Endothelial cell of umbilical vein (primary cell): Measurements from ENCODE around the gene OR8B12. TPM values are rescaled to one million over a fixed set of nuclear protein-coding genes. Genes with fewer than 3 reads are reported as not detected.

Experiments used
- BruUV-seq: library from RNA; stranded (reverse); fragments of 400-500 nt; replicated peaks from 2 replicates; lab custom pipeline; 2021; lab: Mats Ljungman, UMichigan
- CTCF ChIA-PET: fragments of 300-600, 350-600 bp; sonication (Branson Sonifier 250); formaldehyde crosslinking; loops from one replicate; lab custom pipeline; 2021; ENCODE audit warnings: antibody characterized with exemption, inconsistent platforms; lab: Charles Lee
- POLR2A ChIA-PET: fragments of 300-600, 350-600 bp; sonication (Branson Sonifier 250); formaldehyde crosslinking; loops from one replicate; lab custom pipeline; 2021; ENCODE audit warnings: antibody characterized with exemption, inconsistent platforms; lab: Charles Lee
- DNase-seq: peaks from one replicate; pipeline ENCODE4 v3.0.0-alpha.2; 2011; ENCODE audit warnings: low read depth, low spot score
- FAIRE-seq: peaks from 2 replicates; lab custom pipeline; 2011; peaks lifted over from hg19 to GRCh38; lab: Jason Lieb, UNC
- H2AFZ ChIP-seq: 2 replicates; pipeline ENCODE4 v1.6.0; 2012; ENCODE audit warnings: low read depth, low read length, control low read depth, inconsistent platforms
- H3K27ac ChIP-seq: 2 replicates; pipeline ENCODE4 v1.5.1; 2011; ENCODE audit warnings: low read depth, mild to moderate bottlenecking, control low read depth, low read length, moderate library complexity; ENCODE audit not compliant: insufficient read depth
- H3K27me3 ChIP-seq, 2 experiments: 2 replicates each; pipeline versions ENCODE4 v1.6.0 to v1.6.1; 2011; ENCODE audit warnings: low read length in 2 of 2, mixed read lengths in 1 of 2; ENCODE audit not compliant: control insufficient read depth in 2 of 2, insufficient read depth in 2 of 2
- H3K36me3 ChIP-seq, 2 experiments: 2 replicates in 1 of 2; 3 replicates in 1 of 2; pipeline ENCODE4 v1.5.1; 2011; ENCODE audit warnings: low read length in 2 of 2, mild to moderate bottlenecking in 1 of 2, moderate library complexity in 1 of 2; ENCODE audit not compliant: control insufficient read depth in 2 of 2, insufficient read depth in 2 of 2; ENCODE audit errors: extremely low read depth in 1 of 2
- H3K4me1 ChIP-seq: 3 replicates; pipeline ENCODE4 v1.5.1; 2011; ENCODE audit warnings: mild to moderate bottlenecking, low read length; ENCODE audit not compliant: control insufficient read depth, insufficient read depth; ENCODE audit errors: extremely low read depth
- H3K4me2 ChIP-seq: 2 replicates; pipeline ENCODE4 v1.6.1; 2011; ENCODE audit warnings: low read length, control low read depth, mixed read lengths; ENCODE audit not compliant: insufficient read depth
- H3K4me3 ChIP-seq, 3 experiments: fragments of 200-600 bp in 1 of 3; sonication (generic), shearing (Covaris generic) in 1 of 3; replicated peaks in 1 of 3; 2 replicates each; pipeline ENCODE4 v1.5.1; 2011 to 2016; ENCODE audit warnings: control low read depth in 3 of 3, low read length in 3 of 3, mild to moderate bottlenecking in 2 of 3, inconsistent platforms in 1 of 3, low read depth in 1 of 3, moderate library complexity in 1 of 3; ENCODE audit not compliant: insufficient read depth in 1 of 3
- H3K79me2 ChIP-seq: 2 replicates; pipeline ENCODE4 v1.6.0; 2012; ENCODE audit warnings: low read length, inconsistent platforms; ENCODE audit not compliant: control insufficient read depth, insufficient read depth
- H3K9ac ChIP-seq: replicated peaks from 2 replicates; pipeline ENCODE3; 2011; ENCODE audit warnings: low read length, control low read depth; ENCODE audit not compliant: insufficient read depth; ENCODE audit errors: extremely low read depth
- H3K9me1 ChIP-seq: replicated peaks from 3 replicates; pipeline ENCODE4 v1.6.0; 2011; ENCODE audit warnings: mild to moderate bottlenecking, low read length; ENCODE audit not compliant: control insufficient read depth, insufficient read depth; ENCODE audit errors: extremely low read depth
- H3K9me3 ChIP-seq: replicated peaks from 2 replicates; pipeline ENCODE4 v1.5.1; 2012; ENCODE audit warnings: low read length, inconsistent platforms; ENCODE audit not compliant: control insufficient read depth, insufficient read depth
- H4K20me1 ChIP-seq: replicated peaks from 2 replicates; pipeline ENCODE3; 2011; ENCODE audit warnings: mild to moderate bottlenecking, low read length; ENCODE audit not compliant: control insufficient read depth, insufficient read depth; ENCODE audit errors: extremely low read depth
- CTCF ChIP-seq, 2 donors: IDR thresholded peaks; 1 replicate in 1 of 2; 2 replicates in 1 of 2; pipeline ENCODE4 v1.5.1; 2011; ENCODE audit warnings: low read length in 2 of 2, mild to moderate bottlenecking in 2 of 2, moderate library complexity in 2 of 2, control low read depth in 1 of 2, inconsistent platforms in 1 of 2, low read depth in 1 of 2; ENCODE audit not compliant: insufficient read depth in 1 of 2; ENCODE audit errors: extremely low read depth in 1 of 2
- EZH2 ChIP-seq: IDR thresholded peaks from 2 replicates; pipeline ENCODE4 v1.6.1; 2012; ENCODE audit warnings: borderline replicate concordance, low read depth, mild to moderate bottlenecking, moderate library complexity, low read length, inconsistent platforms; ENCODE audit not compliant: severe bottlenecking
- FOS ChIP-seq: IDR thresholded peaks from 2 replicates; pipeline ENCODE4 v1.6.1; 2011; ENCODE audit warnings: mild to moderate bottlenecking, low read length, moderate library complexity, borderline replicate concordance; ENCODE audit not compliant: insufficient read depth
- GATA2 ChIP-seq: IDR thresholded peaks from 2 replicates; pipeline ENCODE4 v1.7.0; 2011; ENCODE audit warnings: low read depth, mild to moderate bottlenecking, moderate library complexity, mixed read lengths, low read length; ENCODE audit not compliant: insufficient read length, insufficient read depth
- JUN ChIP-seq: IDR thresholded peaks from 2 replicates; pipeline ENCODE4 v1.6.1; 2011; ENCODE audit warnings: borderline replicate concordance, low read depth; ENCODE audit not compliant: insufficient read length, insufficient read depth
- POLR2A ChIP-seq: IDR thresholded peaks from 2 replicates; pipeline ENCODE4 v1.6.1; 2012; ENCODE audit warnings: low read depth, mild to moderate bottlenecking, control low read depth, low read length
- POLR2AphosphoS5 ChIP-seq: IDR thresholded peaks from 2 replicates; pipeline ENCODE4 v1.6.1; 2012; ENCODE audit warnings: low read depth, mild to moderate bottlenecking, control low read depth, low read length, moderate library complexity; ENCODE audit not compliant: insufficient read depth
- dilution Hi-C: fragments of 300-500 bp; cut with MboI; formaldehyde crosslinking; loops from one replicate; pipeline ENCODE4 v1.15.0; 2019; ENCODE audit warnings: low sequenced_read_pairs; ENCODE audit not compliant: extremely low pct_ligation_motif_present
- intact Hi-C: fragments of 100-400 bp; cut with micrococcal nuclease; formaldehyde crosslinking; loops from one replicate; pipeline ENCODE4 v1.10.0; 2022
- polyA plus RNA-seq, 4 experiments: library from polyadenylated mRNA; depleted of rRNA in 3 of 4; stranded (reverse) in 3 of 4; unstranded in 1 of 4; fragments of >200 nt; gene quantifications; 2 replicates each; pipeline versions ENCODE4 v1.2.1 to v1.2.3, GENCODE V29; 2011 to 2012; ENCODE audit warnings: missing spikeins in 1 of 4
- total RNA-seq: library from RNA; stranded (reverse); gene quantifications from 2 replicates; pipeline ENCODE4 v1.2.3, GENCODE V29; 2021

The OR8B12 gene
- total and polyA plus RNA-seq, 2 donors (not counting 3 experiments of a cell fraction or from before 2014, with no cell fraction given): not detected

DNA sequence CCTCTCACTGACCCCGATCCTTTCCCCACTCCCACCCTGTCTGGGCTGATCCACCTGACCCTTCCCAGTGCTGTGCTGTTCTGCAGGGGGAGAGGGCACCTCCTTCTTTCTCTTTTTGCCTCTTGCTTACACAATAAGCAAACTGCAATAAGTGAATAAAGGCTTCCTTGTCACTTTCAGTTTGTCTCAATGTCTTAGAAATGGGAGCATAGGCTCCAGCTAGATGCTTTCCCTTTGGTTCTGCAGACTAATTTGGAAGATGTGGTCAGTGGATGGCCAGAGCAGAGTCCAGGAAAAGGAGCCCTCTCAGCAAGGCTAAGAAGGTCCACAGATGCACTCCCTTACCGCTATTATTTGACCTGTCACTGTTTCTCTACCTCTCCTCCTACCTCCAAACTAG is 9.4 kb downstream of the OR8B12 start:
- FAIRE-seq: no peak
- H4K20me1 ChIP-seq: no peaks in the 10 kb centered on the region
- POLR2A ChIA-PET: no interaction called here
- CTCF ChIA-PET: no interaction called here
- H2AFZ ChIP-seq: no peak overlapping the region
- DNase-seq: no peak
- no peak overlapping the region for H3K9ac ChIP-seq
- no peaks in the 10 kb centered on the region for H3K36me3 ChIP-seq
- no peaks in the 10 kb centered on the region for H3K4me1 ChIP-seq
- no peak overlapping the region for H3K4me3 ChIP-seq
- intact Hi-C loops (no loop called here), dilution Hi-C loops (no loop called here)
- no peak overlapping the region for H3K27ac ChIP-seq
- no peaks in the 10 kb centered on the region for H3K79me2 ChIP-seq
- TF ChIP-seq JUN: no peak
- no peak for TF ChIP-seq EZH2
- no peak for TF ChIP-seq FOS
- no peak for TF ChIP-seq POLR2A
- TF ChIP-seq GATA2: no peak
- no peak for TF ChIP-seq POLR2AphosphoS5
- TF ChIP-seq CTCF (IDR thresholded peaks at IDR 0.05; ENCODE audit: extremely low read depth in 1 of 2, insufficient read depth in 1 of 2, low read depth in 1 of 2, low read length in 2 of 2): no peak
- H3K9me3 ChIP-seq: no peaks in the 10 kb centered on the region
- H3K27me3 ChIP-seq: peaks cover 0 to 3% of the 10 kb centered on the region in 2 experiments
- no peak overlapping the region for H3K4me2 ChIP-seq
- no TSS peak for BruUV-seq
- H3K9me1 ChIP-seq: no peaks in the 10 kb centered on the region
